BE2C (cell line): ENCODE data around the gene CD58.

ENCODE experiments used
- DNase-seq: peaks from one replicate; pipeline ENCODE4 v3.0.0-alpha.2; 2020
- H3K27me3 ChIP-seq: fragments of 250-450 bp; sonication (Bioruptor Pico); 2 replicates; pipeline ENCODE4 v1.5.1; 2020; ENCODE audit warnings: mild to moderate bottlenecking
- H3K36me3 ChIP-seq: fragments of 250-450 bp; sonication (Bioruptor Pico); 2 replicates; pipeline ENCODE4 v1.5.1; 2020; ENCODE audit warnings: mild to moderate bottlenecking
- H3K4me1 ChIP-seq: fragments of 250-450 bp; sonication (Bioruptor Pico); 2 replicates; pipeline ENCODE4 v1.5.1; 2020
- H3K4me3 ChIP-seq: 2 replicates; pipeline ENCODE4 v1.5.1; 2011; ENCODE audit warnings: low read depth, low read length
- H3K9me3 ChIP-seq: fragments of 250-450 bp; sonication (Bioruptor Pico); 2 replicates; pipeline ENCODE4 v1.5.1; 2020
- TF ChIP-seq, protein P1 (sequence below): IDR thresholded peaks from 2 replicates; pipeline ENCODE4 v1.5.1; 2012; ENCODE audit warnings: mild to moderate bottlenecking, low read depth, low read length

Gene CD58

DNA sequence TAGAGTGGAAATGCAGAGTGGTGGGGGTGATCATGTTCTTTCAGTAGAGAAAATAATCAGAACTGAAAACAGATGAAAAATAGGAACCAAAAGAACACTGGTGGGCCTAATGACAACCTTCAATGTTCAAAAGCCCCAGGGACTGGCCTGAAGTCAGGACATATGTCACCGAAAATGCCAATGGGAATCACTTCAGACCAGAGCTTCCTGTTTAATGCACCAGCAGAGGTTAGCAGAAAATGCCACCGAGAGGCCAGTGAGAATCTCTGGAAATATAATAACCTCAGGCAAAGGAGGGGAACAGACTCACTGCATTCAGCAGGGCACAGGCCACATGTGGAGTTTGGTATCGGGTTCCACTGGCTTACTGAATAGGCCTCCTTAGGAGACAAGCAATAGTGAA lies 15.9 kb upstream of the CD58 start:
- H3K36me3 ChIP-seq, result peaks cover 9% of the 10 kb centered on the region
- TF ChIP-seq, protein P1, sequence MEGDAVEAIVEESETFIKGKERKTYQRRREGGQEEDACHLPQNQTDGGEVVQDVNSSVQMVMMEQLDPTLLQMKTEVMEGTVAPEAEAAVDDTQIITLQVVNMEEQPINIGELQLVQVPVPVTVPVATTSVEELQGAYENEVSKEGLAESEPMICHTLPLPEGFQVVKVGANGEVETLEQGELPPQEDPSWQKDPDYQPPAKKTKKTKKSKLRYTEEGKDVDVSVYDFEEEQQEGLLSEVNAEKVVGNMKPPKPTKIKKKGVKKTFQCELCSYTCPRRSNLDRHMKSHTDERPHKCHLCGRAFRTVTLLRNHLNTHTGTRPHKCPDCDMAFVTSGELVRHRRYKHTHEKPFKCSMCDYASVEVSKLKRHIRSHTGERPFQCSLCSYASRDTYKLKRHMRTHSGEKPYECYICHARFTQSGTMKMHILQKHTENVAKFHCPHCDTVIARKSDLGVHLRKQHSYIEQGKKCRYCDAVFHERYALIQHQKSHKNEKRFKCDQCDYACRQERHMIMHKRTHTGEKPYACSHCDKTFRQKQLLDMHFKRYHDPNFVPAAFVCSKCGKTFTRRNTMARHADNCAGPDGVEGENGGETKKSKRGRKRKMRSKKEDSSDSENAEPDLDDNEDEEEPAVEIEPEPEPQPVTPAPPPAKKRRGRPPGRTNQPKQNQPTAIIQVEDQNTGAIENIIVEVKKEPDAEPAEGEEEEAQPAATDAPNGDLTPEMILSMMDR, result no peak

DNA sequence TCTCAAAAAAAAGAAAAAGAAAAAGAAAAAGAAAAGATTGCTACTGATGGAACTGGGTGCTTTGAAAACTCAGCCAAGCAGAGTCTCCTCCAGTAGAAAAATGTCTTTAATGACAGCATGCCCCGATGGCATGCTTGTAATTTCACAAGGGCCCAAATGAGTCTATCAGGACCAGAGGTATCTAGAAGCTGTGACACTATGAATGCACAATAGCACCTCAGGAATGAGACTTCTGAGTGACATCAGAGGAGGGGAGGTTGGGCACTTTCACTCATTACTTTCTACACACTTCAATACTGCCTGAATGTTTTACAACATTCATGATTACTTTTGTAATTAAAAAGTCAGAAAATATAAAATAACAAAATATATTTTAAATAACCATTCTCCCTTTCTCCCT lies 15.1 kb upstream of the CD58 start:
- TF ChIP-seq, protein P1, result no peak

More for the DNA sequence above, 15.9 kb upstream of the CD58 start:
- Histone ChIP-seq H3K27me3 (no peaks in the 10 kb centered on the region), H3K4me1 (peaks cover 4% of the 10 kb centered on the region; the same call in 1 of the 2 replicates), H3K9me3 (no peaks in the 10 kb centered on the region), H3K4me3 (no peak overlapping the region)
- no peak for DNase-seq

GRCh38 chr1:116581323-116581885 lies 10.6 kb upstream of the CD58 start:
- no peak overlapping the region for H3K4me3 ChIP-seq
- H3K36me3 ChIP-seq, result peaks cover 8% of the 10 kb centered on the region
- H3K9me3 ChIP-seq, result no peaks in the 10 kb centered on the region
- H3K4me1 ChIP-seq, result no peaks in the 10 kb centered on the region
- TF ChIP-seq, protein P1, result no peak
- no peak for DNase-seq
- no peaks in the 10 kb centered on the region for H3K27me3 ChIP-seq

More for the DNA sequence above, 15.1 kb upstream of the CD58 start:
- no peak for DNase-seq
- Histone ChIP-seq H3K36me3 (peaks cover 9% of the 10 kb centered on the region), H3K27me3 (no peaks in the 10 kb centered on the region), H3K4me1 (peaks cover 4% of the 10 kb centered on the region; the same call in 1 of the 2 replicates), H3K4me3 (no peak overlapping the region), H3K9me3 (no peaks in the 10 kb centered on the region)

DNA sequence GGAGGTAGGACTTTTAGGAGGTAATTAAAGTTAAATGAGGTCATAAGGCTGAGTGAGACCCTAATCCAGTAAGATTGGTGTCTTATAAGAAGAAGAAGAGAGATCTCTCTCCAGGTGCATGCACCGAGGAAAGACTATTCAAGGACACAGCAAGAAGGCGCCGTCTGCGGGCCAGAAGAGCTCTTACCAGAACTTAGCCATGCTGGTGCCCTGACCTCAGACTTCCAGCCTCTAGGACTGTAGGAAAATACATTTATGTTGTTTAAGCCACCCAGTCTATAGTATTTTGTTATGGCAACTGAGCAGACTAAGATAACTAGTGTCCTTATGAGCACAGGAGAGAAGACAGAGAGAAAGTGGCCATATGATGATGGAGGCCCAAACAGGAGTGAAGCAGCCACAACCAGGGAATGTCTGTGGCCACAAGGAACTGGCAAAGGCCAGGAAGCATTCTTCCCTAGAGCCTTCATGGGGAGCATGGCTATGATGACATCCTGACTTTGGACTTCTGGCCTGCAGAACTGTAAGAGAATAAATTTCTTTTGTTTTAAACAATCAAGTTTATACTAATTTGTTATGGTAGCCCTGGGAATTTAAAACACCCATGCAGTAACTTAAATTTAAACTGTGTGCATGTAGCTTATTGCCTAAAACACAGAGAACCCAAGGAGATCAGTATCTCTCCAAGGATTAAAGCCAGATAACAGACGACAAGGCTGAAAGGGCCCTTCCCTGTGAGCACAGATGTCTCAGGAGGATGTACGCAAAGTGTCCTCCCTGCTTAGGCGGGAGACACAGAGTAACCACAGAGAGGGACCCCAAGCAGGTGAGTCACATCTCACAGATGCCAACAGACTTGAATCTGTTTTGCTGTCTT lies 9.9 kb upstream of the CD58 start:
- TF ChIP-seq, protein P1, result no peak
- no peaks in the 10 kb centered on the region for H3K9me3 ChIP-seq
- peaks cover 6% of the 10 kb centered on the region for H3K36me3 ChIP-seq
- H3K4me3 ChIP-seq, result no peak overlapping the region
- no peaks in the 10 kb centered on the region for H3K27me3 ChIP-seq
- no peaks in the 10 kb centered on the region for H3K4me1 ChIP-seq
- DNase-seq, result no peak

GRCh38 chr1:116579259-116579875 lies 8.5 kb upstream of the CD58 start:
- no peaks in the 10 kb centered on the region for H3K4me1 ChIP-seq
- H3K9me3 ChIP-seq, result no peaks in the 10 kb centered on the region
- no peak overlapping the region for H3K4me3 ChIP-seq
- no peaks in the 10 kb centered on the region for H3K27me3 ChIP-seq
- peaks cover under 1% of the 10 kb centered on the region for H3K36me3 ChIP-seq
- no peak for DNase-seq
- TF ChIP-seq, protein P1, result no peak
